ENCODE results near the gene IL4I1. TPM values are rescaled to one million over a fixed set of nuclear protein-coding genes. Genes with fewer than 3 reads are reported as not detected.

Gene IL4I1
- total RNA-seq, 1 experiment from 2014 or later: 0.61 TPM

DNA sequence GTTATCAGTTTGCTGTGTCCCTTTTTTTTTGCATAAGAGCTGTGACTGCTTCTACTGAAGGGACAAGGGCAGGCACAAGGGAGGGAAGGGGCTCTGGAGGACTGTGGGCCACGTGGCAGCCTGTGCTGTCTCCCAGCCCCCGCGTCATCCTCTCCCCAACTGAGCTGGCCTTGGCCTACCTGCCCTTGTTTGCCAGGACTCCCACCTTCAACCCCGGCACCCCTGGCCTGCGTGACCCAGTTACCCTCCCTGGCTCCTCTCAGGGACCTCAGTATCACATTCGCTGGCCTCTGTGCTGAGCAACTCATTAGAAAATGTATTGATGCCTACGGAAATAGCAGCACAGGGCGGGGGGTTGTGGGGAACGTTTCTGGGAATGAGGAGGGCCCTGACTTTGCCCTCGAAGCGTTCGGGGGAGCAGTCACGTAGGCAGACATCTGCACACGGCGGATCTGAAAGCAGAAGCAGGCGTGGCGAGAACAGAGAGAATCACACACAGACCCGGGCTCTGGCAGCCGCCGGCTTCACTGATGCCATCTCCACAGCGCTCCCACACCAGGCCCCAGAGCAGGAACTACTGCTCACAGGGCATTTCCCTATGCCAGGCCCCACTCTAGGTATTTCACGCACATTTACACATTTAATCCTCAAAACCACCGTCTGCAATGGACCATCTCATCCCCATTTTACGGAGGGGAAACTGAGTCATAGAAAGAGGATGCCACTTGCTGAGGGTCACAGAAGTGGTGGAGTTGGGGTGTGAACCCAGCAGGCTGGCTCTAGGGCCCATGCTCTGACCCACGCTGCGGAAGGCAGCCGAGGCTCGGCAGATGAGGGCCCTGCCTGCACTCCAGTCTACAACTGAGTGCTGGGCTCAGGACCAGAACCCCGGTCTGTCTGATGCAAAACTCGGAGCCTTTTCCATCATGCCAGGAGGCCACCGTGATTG is 26.6 kb upstream of the IL4I1 start:
- H2BK5ac ChIP-seq (ENCODE audit: insufficient read length, low read length): no peak overlapping the region
- H3K27me3 ChIP-seq (ENCODE audit: insufficient read depth, low read length): no peaks in the 10 kb centered on the region
- H3K23me2 ChIP-seq (ENCODE audit: insufficient read length, low read depth, low read length, poor library complexity, severe bottlenecking): no peaks in the 10 kb centered on the region
- H2AK5ac ChIP-seq (ENCODE audit: insufficient read length, low read length): no peak overlapping the region
- H3T11ph ChIP-seq (ENCODE audit: low read length): no peak overlapping the region
- no peak overlapping the region for H3K4me2 ChIP-seq (ENCODE audit: insufficient read depth, insufficient read length, low read length)
- H3K9ac ChIP-seq (ENCODE audit: extremely low read depth, insufficient read length, low read length): no peak overlapping the region
- Mint-ChIP-seq H3K27ac (peak overlapping the region; percentile 14 to 92 (median 73); a peak in 5 of 7 replicates), H3K36me3 (ENCODE audit: insufficient read depth in 1 of 3, low read depth in 3 of 3) (peaks cover 57 to 85% (median 83%) of the 10 kb centered on the region in 3 experiments; a peak in 6 of 7 replicates), H3K4me3 (peak overlapping the region in 1 of 2 experiments; percentile 13; a peak in 1 of 5 replicates), H3K4me1 (peaks cover 28 to 54% of the 10 kb centered on the region in 2 experiments), H3K9me3 (no peaks in the 10 kb centered on the region; a peak in 1 of 5 replicates), H3K27me3 (ENCODE audit: low read depth) (no peaks in the 10 kb centered on the region)
- no peak overlapping the region for H2BK15ac ChIP-seq (ENCODE audit: low read depth, low read length)
- no peak overlapping the region for H2BK120ac ChIP-seq (ENCODE audit: low read depth, low read length, poor library complexity, severe bottlenecking)
- no peak overlapping the region for H3K4ac ChIP-seq (ENCODE audit: low read depth, low read length)
- no peaks in the 10 kb centered on the region for H3K9me3 ChIP-seq (ENCODE audit: control insufficient read depth, low read depth, low read length)
- H3K4me1 ChIP-seq (ENCODE audit: insufficient read depth, low read length): no peaks in the 10 kb centered on the region
- H2AFZ ChIP-seq (ENCODE audit: low read length): no peak overlapping the region
- no peak overlapping the region for H3K18ac ChIP-seq (ENCODE audit: insufficient read length, low read depth, low read length)
- H3K27ac ChIP-seq (ENCODE audit: insufficient read length, low read depth, low read length): no peak overlapping the region
- peaks cover 6% of the 10 kb centered on the region for H3K79me1 ChIP-seq (ENCODE audit: insufficient read depth, low read depth, low read length, poor library complexity, severe bottlenecking)
- no CpG with 5 or more reads among the region's 31 CpGs for WGBS (ENCODE audit: extremely low coverage, insufficient read length, low lambda C conversion rate)
- peaks cover 4% of the 10 kb centered on the region for H4K20me1 ChIP-seq (ENCODE audit: control insufficient read depth, insufficient read depth, insufficient read length)
- no peak overlapping the region for H4K5ac ChIP-seq (ENCODE audit: insufficient read length, low read depth, low read length)
- no peak overlapping the region for H3K14ac ChIP-seq (ENCODE audit: insufficient read depth, low read length)
- H4K91ac ChIP-seq (ENCODE audit: insufficient read length, low read depth, low read length): no peak overlapping the region
- no peak overlapping the region for H3K23ac ChIP-seq (ENCODE audit: insufficient read length, low read depth, low read length)
- TF ChIP-seq, protein P1, sequence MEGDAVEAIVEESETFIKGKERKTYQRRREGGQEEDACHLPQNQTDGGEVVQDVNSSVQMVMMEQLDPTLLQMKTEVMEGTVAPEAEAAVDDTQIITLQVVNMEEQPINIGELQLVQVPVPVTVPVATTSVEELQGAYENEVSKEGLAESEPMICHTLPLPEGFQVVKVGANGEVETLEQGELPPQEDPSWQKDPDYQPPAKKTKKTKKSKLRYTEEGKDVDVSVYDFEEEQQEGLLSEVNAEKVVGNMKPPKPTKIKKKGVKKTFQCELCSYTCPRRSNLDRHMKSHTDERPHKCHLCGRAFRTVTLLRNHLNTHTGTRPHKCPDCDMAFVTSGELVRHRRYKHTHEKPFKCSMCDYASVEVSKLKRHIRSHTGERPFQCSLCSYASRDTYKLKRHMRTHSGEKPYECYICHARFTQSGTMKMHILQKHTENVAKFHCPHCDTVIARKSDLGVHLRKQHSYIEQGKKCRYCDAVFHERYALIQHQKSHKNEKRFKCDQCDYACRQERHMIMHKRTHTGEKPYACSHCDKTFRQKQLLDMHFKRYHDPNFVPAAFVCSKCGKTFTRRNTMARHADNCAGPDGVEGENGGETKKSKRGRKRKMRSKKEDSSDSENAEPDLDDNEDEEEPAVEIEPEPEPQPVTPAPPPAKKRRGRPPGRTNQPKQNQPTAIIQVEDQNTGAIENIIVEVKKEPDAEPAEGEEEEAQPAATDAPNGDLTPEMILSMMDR (conservative IDR thresholded peaks at IDR 0.05): no peak
- no peak overlapping the region for H4K8ac ChIP-seq (replicated peaks; ENCODE audit: insufficient read length, low read depth, low read length)
- no peak for DNase-seq
- H2BK12ac ChIP-seq (ENCODE audit: insufficient read length, low read depth, low read length): no peak overlapping the region
- H3K79me2 ChIP-seq (ENCODE audit: insufficient read depth, low read length): peaks cover 39% of the 10 kb centered on the region; the same call in 1 of the 2 replicates
- H3K56ac ChIP-seq (ENCODE audit: insufficient read length, low read depth, low read length): no peak overlapping the region
- H2BK20ac ChIP-seq (ENCODE audit: low read depth, low read length, poor library complexity, severe bottlenecking): no peak overlapping the region

Data from H9 (cell line).